NK-92 (cell line): ENCODE data around the gene NUDT16.
"Not testable (repeated sequence)": the region's sequence is repeated elsewhere in the genome, so short reads cannot be mapped to it uniquely, and the experiment has no call there.

ENCODE experiments used
- DNase-seq: peaks from one replicate; lab custom pipeline; 2025; ENCODE audit not compliant: unreplicated experiment; lab: John Stamatoyannopoulos, UW

Gene NUDT16

DNA sequence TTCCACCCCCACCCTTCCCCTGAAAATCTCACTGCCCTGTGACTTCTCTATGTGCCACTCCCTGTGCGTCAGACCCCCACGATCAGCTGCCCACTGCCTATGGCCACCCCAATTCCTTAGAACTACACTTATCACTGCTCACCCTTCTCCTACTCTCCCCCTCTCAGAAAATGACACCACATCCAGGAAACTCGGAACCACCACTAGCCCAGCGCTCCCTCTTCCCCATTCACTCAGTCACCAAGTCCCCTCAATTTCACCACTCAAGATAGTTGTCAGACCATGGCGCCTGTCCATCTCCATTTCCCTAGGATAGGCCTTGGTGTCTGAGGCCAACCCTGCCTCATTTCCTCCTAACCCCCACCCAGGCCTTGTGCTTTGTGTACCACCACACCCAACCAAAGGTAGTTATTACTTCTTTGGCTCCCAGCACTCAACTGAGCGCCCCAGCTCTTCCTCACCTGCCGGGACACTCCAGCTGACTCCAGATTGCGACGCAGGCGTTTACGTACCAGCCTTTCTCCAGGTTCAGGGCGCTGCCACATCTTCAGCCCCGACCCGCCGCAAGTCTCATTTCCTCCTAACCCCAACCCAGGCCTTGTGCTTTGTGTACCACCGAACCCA lies 641 bp upstream of the NUDT16 start:
- not testable (repeated sequence) for DNase-seq

DNA sequence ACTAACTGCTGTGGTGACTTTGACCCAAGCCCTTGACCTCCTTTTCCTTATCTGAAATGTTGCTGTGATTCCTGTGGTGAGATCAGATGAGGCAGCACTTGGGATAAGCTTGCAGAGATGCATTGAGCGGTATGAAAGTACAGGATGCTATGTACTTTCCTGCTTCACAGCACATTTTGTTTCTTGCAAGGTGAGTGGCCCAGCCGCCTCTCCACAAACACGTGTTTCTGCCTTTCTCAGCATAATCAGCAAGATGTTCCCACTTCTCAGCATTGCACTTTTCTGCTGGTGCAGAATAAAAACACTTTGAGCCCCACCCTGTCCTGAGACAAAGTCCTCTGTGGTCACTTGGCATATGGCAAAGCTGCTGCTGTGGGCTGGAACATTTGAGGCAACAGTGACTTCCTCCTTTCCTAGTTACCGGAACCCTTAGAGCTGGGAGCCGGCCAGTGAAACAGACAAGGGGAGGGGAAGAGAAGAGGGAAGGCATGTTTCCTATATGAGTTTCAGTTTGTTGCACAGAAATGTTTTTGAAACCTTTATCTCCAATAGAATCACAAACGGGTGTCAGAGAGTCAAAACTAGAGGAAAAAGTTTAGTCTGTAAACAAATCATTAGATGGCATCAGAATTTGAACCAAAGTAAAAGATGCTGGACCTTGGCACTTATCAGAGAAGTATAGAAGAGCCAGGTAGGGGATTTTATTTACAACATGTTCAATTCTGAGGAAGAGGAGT lies 5.0 kb downstream of the NUDT16 start:
- no peak for DNase-seq

DNA sequence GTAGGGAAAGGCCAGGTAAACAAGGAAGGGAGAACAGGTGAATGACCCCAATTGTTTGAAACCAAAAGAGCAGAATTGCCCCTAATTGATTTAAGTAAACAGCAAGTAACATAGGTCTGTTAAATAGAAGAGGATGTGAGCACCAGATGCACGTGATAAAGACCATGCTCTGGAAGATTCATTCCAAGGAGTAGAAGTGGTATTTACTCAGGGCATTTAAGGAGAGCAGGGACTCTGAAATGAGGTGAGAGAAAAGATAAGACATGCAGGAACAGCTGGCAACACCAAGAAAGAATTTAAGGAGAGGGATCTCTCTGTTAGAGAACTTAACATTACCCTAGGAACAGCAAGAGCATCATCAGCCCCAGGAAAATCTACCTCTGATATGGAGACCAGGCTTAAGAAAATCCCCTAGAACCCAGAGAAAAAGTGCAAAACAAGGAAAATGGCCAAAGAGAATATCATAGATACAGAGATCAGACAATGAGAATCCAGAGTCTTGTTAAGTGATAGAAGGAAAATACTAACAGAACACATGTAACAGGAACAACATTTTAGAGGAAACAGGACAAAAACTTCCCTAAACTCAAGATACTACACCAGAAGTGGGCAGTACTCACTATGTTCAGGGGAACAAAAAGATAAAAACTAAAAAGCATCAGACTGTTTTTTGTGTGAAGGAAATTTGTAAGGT lies 6.4 kb downstream of the NUDT16 start:
- no peak for DNase-seq

- no peak for DNase-seq
Measured at GRCh38 chr3:131388490-131388799, 6.9 kb downstream of the NUDT16 start.

DNA sequence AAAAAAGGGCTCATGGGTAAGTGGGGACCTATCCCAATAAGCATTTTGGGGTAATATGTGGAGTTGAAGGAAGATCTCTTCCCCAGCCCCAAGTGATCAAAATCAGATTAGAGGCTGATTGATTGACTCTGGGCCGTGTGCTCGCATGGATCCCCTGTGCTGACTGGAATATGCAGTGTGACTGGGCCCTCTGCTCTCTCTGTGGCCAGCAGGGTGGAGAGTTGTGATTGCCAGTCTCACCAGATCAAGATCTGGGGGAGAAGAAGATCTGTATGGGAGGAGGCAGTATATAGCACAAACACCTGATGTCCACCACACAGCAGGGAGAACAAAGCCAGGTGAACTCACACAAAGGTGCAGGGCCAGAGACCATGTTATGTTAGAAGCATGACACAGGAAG lies 8.8 kb downstream of the NUDT16 start:
- DNase-seq: no peak

GRCh38 chr3:131393051-131393450 lies 11.5 kb downstream of the NUDT16 start:
- DNase-seq: no peak

DNA sequence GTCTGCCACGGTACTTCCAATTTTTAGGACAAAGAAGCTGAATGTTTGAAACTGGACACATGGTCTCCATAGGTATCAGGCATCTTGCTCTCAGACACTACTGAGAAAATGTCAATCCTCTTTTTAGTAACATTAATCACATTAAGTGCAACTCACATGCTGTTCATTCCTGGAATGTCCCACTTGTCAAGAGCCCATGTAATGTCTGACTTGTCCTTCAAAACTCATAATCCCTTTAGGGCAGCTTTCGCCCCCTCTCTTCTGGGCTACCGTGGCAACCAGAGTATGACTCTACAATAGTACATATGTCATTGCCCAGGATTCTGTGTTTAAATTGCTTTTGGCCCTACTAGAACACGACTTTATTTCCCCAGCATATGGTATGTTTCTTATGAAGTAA lies 12.3 kb downstream of the NUDT16 start:
- no peak for DNase-seq

DNA sequence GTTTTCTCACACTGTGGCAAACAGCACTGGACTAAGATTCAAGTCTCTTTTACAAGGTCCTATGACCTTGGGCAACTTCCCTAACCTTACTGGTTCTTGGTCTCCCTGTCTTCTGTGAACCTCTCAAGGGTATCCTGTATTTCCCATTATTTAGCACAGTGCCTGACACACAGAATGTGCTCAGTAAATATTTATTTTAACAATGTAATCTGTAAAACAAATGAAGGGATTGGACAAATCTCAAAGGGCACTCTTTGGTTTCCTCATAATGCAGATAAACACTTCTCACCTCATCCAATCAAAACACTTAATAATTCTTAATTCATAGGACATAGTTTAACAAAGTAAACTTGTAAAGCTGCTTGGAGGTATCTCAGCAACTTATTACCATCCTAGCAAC lies 12.8 kb downstream of the NUDT16 start:
- DNase-seq: no peak

GRCh38 chr3:131396170-131396569 lies 14.6 kb downstream of the NUDT16 start:
- no peak for DNase-seq

GRCh38 chr3:131397889-131398288 lies 16.3 kb downstream of the NUDT16 start:
- DNase-seq: no peak

GRCh38 chr3:131401978-131402377 lies 20.4 kb downstream of the NUDT16 start:
- DNase-seq: no peak

- no peak for DNase-seq
Measured at GRCh38 chr3:131402391-131403039, 20.9 kb downstream of the NUDT16 start.

DNA sequence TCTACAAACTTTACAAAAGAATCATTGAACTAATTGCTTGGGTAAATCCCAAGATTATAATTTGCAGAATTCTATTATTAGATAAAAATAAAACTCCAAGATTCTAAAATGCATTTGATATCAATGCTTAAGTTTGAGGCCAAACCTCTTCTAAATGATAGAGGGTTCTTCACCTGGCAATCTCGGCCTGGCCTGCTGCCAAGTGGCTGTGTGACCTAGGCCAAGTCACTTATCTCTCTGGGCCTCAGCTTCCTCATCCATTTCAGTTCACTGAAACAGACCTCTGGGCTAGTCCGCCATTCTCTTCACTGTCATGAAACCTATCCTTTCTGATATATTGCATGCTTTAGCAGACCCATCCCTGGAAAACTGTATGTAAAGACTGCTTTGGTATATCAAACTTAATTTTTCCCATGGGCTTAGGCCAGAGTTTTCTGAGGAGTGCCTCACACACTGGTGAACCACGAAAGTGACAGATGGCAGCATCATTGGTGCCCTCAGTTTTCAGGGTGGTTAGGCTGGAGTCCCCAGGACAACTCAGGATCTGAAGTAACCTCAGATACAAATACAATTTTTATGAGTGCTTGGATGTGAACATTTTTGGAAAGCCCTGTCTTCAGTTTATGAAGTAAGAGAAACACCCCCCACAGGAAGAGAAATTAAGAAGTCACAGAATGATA lies 21.8 kb downstream of the NUDT16 start:
- no peak for DNase-seq

DNA sequence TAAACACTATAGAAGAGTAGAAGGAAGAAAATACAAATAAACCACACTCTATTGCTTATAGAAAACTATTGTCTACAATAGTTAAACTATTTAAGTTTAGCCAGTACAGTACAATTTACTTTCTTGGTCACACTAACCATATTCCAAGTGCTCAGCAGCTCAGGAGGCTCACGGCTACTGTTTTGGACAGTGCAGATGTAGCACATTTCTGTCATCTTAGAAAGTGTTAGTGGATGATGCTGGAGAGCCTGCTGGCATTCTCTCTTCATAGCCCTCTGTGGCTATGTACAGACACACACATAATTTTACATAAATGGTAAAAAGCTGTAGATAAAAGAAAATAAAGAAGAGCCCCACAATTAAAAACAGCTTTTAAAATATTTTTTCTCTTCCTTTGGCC lies 23.8 kb downstream of the NUDT16 start:
- DNase-seq: no peak

DNA sequence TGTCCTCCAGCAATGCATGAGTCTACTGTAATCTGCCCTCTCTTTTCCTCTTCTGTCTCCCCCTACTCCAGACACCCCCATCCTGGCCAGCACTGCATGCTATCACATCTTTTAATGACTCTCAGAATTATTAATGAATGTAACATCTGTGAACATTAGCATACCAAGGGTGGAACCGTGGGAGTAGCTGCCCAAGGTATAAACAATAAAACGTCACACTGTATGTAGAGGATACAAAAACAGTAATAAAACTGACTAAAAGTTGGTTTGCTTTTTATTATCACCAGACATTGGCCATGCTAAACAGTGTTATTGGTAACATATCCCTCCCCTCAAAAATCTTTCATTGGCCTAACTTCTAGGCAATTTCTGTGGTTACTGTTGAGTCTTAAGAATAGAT lies 24.7 kb downstream of the NUDT16 start:
- no peak for DNase-seq

GRCh38 chr3:131417751-131418150 lies 36.2 kb downstream of the NUDT16 start:
- no peak for DNase-seq

GRCh38 chr3:131421301-131421700 lies 39.7 kb downstream of the NUDT16 start:
- no peak for DNase-seq

- DNase-seq: no peak
Measured at GRCh38 chr3:131421957-131422498, 40.5 kb downstream of the NUDT16 start.

DNA sequence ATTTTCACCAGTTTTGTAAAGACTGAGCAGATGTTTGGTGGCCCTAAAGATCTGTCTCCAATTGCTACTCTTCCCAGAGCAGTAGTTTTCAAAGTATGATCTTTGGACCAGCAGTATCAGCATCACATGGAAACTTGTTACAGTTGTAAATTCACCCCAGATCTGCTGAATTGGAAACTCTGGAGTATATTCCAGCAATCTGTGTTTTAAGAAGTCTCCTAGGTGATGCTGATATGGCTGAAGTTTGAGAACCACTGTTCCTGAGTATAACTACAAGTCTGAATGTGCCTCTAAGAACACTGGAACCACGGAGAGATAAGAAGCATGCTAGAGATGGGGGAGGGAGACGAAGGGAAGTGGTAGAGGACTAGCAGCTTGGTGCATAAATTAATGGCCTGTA lies 45.7 kb downstream of the NUDT16 start:
- DNase-seq: no peak

GRCh38 chr3:131431754-131432153 lies 50.2 kb downstream of the NUDT16 start:
- DNase-seq: no peak

GRCh38 chr3:131432441-131432840 lies 50.9 kb downstream of the NUDT16 start:
- no peak for DNase-seq
